ENCODE results near the gene SLC34A2.

DNA sequence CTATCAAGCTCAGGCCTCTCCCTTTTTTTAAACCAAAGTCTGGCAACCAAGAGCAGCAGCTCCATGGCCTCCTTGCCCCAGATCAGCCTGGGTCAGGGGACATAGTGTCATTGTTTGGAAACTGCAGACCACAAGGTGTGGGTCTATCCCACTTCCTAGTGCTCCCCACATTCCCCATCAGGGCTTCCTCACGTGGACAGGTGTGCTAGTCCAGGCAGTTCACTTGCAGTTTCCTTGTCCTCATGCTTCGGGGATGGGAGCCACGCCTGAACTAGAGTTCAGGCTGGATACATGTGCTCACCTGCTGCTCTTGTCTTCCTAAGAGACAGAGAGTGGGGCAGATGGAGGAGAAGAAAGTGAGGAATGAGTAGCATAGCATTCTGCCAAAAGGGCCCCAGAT lies 21.5 kb downstream of the SLC34A2 start:
- TF ChIP-seq, protein P1, sequence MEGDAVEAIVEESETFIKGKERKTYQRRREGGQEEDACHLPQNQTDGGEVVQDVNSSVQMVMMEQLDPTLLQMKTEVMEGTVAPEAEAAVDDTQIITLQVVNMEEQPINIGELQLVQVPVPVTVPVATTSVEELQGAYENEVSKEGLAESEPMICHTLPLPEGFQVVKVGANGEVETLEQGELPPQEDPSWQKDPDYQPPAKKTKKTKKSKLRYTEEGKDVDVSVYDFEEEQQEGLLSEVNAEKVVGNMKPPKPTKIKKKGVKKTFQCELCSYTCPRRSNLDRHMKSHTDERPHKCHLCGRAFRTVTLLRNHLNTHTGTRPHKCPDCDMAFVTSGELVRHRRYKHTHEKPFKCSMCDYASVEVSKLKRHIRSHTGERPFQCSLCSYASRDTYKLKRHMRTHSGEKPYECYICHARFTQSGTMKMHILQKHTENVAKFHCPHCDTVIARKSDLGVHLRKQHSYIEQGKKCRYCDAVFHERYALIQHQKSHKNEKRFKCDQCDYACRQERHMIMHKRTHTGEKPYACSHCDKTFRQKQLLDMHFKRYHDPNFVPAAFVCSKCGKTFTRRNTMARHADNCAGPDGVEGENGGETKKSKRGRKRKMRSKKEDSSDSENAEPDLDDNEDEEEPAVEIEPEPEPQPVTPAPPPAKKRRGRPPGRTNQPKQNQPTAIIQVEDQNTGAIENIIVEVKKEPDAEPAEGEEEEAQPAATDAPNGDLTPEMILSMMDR (conservative IDR thresholded peaks at IDR 0.05; ENCODE audit: low read depth in 2 of 2), result no peak
- TF ChIP-seq, protein P2, sequence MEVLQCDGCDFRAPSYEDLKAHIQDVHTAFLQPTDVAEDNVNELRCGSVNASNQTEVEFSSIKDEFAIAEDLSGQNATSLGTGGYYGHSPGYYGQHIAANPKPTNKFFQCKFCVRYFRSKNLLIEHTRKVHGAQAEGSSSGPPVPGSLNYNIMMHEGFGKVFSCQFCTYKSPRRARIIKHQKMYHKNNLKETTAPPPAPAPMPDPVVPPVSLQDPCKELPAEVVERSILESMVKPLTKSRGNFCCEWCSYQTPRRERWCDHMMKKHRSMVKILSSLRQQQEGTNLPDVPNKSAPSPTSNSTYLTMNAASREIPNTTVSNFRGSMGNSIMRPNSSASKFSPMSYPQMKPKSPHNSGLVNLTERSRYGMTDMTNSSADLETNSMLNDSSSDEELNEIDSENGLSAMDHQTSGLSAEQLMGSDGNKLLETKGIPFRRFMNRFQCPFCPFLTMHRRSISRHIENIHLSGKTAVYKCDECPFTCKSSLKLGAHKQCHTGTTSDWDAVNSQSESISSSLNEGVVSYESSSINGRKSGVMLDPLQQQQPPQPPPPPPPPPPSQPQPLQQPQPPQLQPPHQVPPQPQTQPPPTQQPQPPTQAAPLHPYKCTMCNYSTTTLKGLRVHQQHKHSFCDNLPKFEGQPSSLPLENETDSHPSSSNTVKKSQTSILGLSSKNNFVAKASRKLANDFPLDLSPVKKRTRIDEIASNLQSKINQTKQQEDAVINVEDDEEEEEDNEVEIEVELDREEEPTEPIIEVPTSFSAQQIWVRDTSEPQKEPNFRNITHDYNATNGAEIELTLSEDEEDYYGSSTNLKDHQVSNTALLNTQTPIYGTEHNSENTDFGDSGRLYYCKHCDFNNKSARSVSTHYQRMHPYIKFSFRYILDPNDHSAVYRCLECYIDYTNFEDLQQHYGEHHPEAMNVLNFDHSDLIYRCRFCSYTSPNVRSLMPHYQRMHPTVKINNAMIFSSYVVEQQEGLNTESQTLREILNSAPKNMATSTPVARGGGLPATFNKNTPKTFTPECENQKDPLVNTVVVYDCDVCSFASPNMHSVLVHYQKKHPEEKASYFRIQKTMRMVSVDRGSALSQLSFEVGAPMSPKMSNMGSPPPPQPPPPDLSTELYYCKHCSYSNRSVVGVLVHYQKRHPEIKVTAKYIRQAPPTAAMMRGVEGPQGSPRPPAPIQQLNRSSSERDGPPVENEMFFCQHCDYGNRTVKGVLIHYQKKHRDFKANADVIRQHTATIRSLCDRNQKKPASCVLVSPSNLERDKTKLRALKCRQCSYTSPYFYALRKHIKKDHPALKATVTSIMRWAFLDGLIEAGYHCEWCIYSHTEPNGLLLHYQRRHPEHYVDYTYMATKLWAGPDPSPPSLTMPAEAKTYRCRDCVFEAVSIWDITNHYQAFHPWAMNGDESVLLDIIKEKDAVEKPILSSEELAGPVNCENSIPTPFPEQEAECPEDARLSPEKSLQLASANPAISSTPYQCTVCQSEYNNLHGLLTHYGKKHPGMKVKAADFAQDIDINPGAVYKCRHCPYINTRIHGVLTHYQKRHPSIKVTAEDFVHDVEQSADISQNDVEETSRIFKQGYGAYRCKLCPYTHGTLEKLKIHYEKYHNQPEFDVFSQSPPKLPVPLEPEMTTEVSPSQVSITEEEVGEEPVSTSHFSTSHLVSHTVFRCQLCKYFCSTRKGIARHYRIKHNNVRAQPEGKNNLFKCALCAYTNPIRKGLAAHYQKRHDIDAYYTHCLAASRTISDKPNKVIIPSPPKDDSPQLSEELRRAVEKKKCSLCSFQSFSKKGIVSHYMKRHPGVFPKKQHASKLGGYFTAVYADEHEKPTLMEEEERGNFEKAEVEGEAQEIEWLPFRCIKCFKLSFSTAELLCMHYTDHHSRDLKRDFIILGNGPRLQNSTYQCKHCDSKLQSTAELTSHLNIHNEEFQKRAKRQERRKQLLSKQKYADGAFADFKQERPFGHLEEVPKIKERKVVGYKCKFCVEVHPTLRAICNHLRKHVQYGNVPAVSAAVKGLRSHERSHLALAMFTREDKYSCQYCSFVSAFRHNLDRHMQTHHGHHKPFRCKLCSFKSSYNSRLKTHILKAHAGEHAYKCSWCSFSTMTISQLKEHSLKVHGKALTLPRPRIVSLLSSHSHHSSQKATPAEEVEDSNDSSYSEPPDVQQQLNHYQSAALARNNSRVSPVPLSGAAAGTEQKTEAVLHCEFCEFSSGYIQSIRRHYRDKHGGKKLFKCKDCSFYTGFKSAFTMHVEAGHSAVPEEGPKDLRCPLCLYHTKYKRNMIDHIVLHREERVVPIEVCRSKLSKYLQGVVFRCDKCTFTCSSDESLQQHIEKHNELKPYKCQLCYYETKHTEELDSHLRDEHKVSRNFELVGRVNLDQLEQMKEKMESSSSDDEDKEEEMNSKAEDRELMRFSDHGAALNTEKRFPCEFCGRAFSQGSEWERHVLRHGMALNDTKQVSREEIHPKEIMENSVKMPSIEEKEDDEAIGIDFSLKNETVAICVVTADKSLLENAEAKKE (CRISPR knock-in tag; IDR thresholded peaks at IDR 0.05), result no peak

All from GM23338 (cell line).